NB4 (cell line): Measurements from ENCODE around the gene MT1F.

Source experiments
- CTCF ChIP-seq: IDR thresholded peaks from one replicate; pipeline ENCODE4 v1.5.1; 2012; ENCODE audit warnings: low read depth, low read length
- POLR2A ChIP-seq: IDR thresholded peaks from 2 replicates; pipeline ENCODE4 v1.6.1; 2011; ENCODE audit warnings: mild to moderate bottlenecking; ENCODE audit not compliant: insufficient read length; ENCODE audit errors: extremely low read depth

DNA sequence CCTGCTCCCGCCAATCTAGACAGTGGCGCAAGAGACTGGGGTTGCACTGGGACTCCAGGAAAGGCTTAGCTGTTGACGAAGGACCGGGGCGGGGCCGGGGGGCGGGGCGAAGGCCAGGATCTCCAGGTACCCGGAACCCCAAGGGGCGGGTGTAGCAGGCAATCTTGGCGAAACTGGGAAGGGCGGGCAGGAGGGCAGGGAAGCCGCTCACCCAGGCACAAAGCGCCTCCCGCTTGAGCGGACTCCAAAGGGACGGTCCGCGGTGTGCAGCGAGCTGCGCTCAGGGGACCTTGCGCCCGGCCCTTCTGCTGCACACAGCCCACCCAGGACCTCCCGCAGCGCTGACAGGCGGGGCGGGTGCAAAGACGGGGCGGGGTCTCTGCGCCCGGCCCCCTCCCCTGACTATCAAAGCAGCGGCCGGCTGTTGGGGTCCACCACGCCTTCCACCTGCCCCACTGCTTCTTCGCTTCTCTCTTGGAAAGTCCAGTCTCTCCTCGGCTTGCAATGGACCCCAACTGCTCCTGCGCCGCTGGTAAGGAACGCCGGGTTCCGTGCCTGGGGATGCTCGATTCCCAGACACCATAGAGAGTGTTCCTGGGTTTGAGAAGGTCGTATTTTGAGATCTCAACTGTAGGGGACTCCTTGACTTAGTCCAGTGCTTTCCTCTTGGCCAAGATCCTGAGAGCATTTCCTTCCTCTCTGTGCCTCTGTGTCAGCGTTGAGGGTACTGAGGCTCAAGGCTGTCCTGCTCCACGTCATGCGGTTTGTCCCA, at the start of gene MT1F:
- peak; percentile 24 for TF ChIP-seq POLR2A
- no peak for TF ChIP-seq CTCF
